ENCODE data around the gene TMEM80.
A peak's percentile ranks its signal among the peaks of the same experiment; 100 is the strongest.
"Not testable (repeated sequence)": the region's sequence is repeated elsewhere in the genome, so short reads cannot be mapped to it uniquely, and the experiment has no call there.

Gene TMEM80

DNA sequence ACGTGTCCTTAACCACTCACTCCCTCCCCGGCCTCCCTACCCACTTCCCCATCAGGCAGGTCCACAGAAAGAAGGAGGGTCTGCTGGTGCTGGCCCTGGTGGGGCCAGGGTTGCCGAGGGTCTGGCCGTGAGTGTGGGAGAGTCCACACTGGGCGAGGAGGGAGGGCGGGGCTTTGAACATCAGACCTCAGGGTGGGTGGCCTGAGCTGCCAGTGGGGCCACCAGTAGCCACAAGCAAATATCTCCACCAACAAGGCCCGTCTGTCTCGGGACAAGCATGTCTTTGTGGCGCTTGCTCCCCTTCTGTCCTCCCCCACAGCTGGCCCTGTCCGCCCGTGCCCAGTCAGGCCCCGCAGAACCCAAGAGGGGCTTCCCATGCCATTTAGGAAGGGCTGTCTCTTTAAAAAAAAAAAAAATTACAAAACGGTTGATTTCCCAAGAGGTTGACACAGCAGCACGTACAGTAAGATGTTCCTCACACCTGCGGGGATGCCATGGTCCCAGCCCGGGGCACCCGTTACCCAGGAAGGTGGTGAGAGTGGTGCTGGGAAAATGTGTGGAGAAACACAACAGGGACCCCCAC lies 34.0 kb downstream of the TMEM80 start:
- no peaks in the 10 kb centered on the region for H3K9me3 Mint-ChIP-seq
- H3K4me3 Mint-ChIP-seq: no peak overlapping the region
- no peaks in the 10 kb centered on the region for H3K36me3 Mint-ChIP-seq
- H3K27me3 Mint-ChIP-seq: peaks cover 11% of the 10 kb centered on the region
- no peak for ATAC-seq
- no peak overlapping the region for H3K27ac Mint-ChIP-seq
- peaks cover 6% of the 10 kb centered on the region for H3K4me1 Mint-ChIP-seq

DNA sequence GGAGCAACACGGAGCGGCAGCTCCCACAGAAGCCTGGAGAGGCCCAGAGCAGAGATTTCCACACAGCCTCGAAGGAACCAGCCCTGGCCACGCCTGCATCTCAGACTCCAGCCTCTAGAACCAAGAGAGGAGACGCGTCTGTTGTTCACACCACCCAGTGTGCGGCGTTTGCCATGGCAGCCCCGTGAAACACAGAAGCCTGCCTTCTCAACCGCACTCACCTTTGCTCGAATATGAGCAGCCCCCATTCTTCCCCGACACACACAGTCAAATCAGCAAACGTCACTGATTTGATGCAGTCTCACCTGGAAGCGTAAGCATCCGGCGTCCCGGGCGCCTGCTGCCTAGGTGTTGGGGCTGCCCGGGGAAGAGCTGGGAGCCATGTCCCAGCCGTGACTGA lies 37.5 kb downstream of the TMEM80 start:
- Mint-ChIP-seq H3K27me3 (peaks cover 21% of the 10 kb centered on the region), H3K4me1 (peaks cover 16% of the 10 kb centered on the region), H3K27ac (no peak overlapping the region), H3K36me3 (no peaks in the 10 kb centered on the region), H3K4me3 (no peak overlapping the region), H3K9me3 (no peaks in the 10 kb centered on the region)
- ATAC-seq: no peak

DNA sequence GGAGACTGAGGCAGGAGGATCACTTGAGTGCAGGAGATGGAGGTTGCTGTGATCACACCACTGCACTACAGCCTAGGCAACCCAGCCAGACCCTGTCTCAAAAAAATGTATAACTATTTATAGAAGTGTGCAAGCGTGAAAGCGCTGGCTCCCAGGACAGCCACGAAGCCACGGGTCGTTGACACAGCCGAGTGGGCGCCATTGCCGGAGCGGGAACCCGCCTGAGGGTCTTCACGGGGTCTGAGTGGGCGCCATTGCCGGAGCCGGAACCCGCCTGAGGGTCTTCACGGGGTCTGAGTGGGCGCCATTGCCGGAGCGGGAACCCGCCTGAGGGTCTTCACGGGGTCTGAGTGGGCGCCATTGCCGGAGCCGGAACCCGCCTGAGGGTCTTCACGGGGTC lies 38.9 kb downstream of the TMEM80 start:
- not testable (repeated sequence) for H3K9me3 Mint-ChIP-seq, ATAC-seq, H3K36me3 Mint-ChIP-seq, H3K4me3 Mint-ChIP-seq, H3K27ac Mint-ChIP-seq
- Mint-ChIP-seq H3K27me3 (peaks cover 28% of the 10 kb centered on the region), H3K4me1 (peaks cover 18% of the 10 kb centered on the region)

- H3K4me3 Mint-ChIP-seq: peak overlapping the region; percentile 9
Observed at GRCh38 chr11:737366-737765, 41.8 kb downstream of the TMEM80 start.

DNA sequence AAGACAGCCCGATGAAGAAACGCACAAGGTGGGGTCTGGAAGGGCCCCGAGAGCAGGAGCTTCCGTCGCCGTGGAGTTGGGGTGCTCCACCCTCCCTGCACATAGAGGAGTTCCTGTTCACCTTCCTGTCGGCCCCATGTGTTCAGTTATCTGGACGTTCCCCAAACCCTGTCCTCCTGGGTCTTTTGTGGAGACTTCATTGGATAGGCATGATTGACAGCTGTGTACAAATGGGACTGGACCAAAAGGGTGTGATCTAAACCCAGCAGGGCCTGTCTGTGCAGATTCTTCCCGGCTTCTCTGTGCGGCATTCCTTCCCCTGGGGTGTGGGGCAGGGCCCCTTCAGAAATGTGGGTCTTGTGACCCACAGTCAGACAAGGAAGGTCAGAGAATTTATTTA lies 42.3 kb downstream of the TMEM80 start:
- ATAC-seq, H3K36me3 Mint-ChIP-seq, H3K9me3 Mint-ChIP-seq, H3K27ac Mint-ChIP-seq: not testable (repeated sequence)
- peak overlapping the region; percentile 9 for H3K4me3 Mint-ChIP-seq
- peaks cover 21% of the 10 kb centered on the region for H3K27me3 Mint-ChIP-seq
- peaks cover 18% of the 10 kb centered on the region for H3K4me1 Mint-ChIP-seq

More at GRCh38 chr11:737366-737765, 41.8 kb downstream of the TMEM80 start:
- H3K9me3 Mint-ChIP-seq: no peaks in the 10 kb centered on the region
- ATAC-seq: no peak
- H3K4me1 Mint-ChIP-seq: peaks cover 18% of the 10 kb centered on the region
- no peaks in the 10 kb centered on the region for H3K36me3 Mint-ChIP-seq
- peaks cover 27% of the 10 kb centered on the region for H3K27me3 Mint-ChIP-seq
- no peak overlapping the region for H3K27ac Mint-ChIP-seq

DNA sequence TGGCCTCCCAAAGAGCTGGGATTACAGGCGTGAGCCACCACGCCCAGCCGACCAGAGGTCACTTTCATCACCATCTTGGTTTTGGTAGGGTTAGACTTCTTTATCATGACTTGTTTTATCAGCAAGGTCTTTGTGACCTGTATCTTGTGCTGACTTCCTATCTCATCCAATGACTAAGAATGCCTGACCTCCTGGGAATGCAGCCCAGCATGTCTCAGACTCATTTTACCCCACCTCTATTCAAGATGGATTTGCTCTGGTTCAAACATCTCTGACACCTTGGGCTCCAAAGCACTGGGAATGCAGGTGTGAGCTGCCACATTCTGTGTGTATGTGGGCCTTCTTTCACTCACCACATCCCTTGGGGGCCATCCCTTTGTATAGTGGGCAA lies 46.5 kb downstream of the TMEM80 start:
- H3K27me3 Mint-ChIP-seq: peaks cover 17% of the 10 kb centered on the region
- no peak for ATAC-seq
- H3K27ac Mint-ChIP-seq: no peak overlapping the region
- peaks cover 17% of the 10 kb centered on the region for H3K4me1 Mint-ChIP-seq
- H3K9me3 Mint-ChIP-seq: no peaks in the 10 kb centered on the region
- no peak overlapping the region for H3K4me3 Mint-ChIP-seq
- H3K36me3 Mint-ChIP-seq: no peaks in the 10 kb centered on the region

DNA sequence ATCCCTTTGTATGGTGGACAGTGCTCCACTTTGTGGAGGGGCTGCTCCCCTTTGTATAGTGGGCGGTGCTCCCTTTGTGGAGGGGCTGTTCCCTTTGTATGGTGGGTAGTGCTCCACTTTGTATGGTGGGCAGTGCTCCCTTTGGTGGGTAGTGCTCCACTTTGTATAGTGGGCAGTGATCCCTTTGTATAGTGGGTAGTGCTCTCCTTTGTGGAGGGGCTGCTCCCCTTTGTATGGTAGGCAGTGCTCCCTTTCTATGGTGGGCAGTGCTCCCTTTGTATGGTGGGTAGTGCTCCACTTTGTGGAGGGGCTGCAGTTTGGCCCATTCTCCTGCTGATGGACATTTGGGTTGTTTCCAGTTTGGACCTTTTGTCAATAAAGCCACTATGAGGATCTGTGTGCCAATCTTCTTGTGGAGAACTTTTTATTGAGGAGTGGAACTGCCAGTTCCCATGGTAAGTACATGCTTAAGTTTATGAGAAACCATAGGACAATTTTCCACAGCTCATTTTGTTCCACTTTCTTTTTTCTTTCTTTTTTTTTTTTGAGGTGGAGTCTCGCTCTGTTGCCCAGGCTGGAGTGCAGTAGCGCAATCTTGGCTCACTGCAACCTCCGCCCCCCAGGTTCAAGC lies 47.1 kb downstream of the TMEM80 start:
- Mint-ChIP-seq H3K27me3 (peaks cover 12% of the 10 kb centered on the region), H3K9me3 (no peaks in the 10 kb centered on the region), H3K4me1 (peaks cover 12% of the 10 kb centered on the region), H3K4me3 (no peak overlapping the region), H3K27ac (no peak overlapping the region), H3K36me3 (no peaks in the 10 kb centered on the region)
- no peak for ATAC-seq

DNA sequence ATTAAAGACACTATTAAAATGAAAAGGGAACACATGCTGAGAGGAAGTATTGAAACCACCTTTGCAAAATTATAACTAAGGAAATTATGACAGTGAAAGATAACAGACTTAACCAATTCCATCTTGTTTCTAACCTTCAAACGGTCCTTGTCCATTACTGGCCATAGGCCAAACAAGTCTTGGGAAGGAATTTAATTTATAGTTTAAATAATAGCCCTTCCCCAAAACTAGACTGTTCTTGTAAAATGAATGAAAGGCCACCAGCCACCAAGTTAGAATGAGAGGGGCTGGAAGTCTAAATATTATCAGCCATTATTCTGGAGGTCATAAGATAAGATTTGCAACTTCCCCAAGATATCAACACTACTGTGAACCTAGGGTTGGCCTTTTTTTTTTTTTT lies 49.8 kb downstream of the TMEM80 start:
- H3K4me1 Mint-ChIP-seq: peaks cover 25% of the 10 kb centered on the region

DNA sequence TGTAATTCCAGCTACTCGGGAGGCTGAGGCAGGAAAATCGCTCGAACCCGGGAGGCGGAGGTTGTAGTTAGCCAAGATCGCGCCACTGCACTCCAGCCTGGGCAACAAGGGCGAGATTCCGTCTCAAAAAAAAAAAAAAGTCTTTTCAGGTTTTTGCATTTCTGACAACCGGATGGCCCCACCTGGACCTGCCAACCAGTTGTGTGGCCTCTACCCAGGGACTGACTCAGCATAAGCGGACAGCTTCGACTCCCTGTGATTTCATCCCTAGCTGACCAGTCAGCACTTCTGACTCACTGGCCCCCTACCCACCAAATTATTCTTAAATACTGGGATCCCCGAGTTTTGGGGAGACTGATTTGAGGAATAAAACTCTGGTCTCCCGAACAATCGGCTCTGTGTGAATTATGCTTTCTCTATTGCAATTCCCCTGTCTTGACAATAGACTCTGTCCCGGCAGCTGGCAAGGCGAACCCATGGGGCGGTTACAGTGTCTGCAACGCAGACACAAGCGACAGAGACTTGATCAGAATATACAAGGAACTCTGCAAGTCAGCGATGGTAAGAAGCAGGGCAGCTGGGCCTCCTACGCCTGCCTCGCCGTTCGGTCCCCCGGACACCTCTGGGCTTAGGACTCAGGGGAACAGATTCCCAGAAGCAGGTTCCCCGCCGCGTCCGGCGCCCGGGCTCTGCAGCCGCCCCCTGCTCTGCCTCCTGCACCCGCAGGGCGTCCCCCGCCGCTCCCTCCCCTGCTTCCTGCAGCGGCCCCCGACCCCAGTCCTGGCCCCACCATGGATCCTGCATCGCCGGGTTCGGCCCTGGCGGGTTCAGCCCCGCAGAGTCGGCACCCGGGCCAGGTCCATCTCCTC lies 50.9 kb downstream of the TMEM80 start:
- Mint-ChIP-seq H3K4me1 (peaks cover 25% of the 10 kb centered on the region), H3K27ac (peak overlapping the region; percentile 86), H3K9me3 (no peaks in the 10 kb centered on the region), H3K4me3 (peak overlapping the region; percentile 92), H3K36me3 (no peaks in the 10 kb centered on the region), H3K27me3 (no peaks in the 10 kb centered on the region)
- ATAC-seq: peak; percentile 46

More for the DNA sequence above, 49.8 kb downstream of the TMEM80 start:
- H3K9me3 Mint-ChIP-seq: no peaks in the 10 kb centered on the region
- no peaks in the 10 kb centered on the region for H3K27me3 Mint-ChIP-seq
- no peaks in the 10 kb centered on the region for H3K36me3 Mint-ChIP-seq
- no peak overlapping the region for H3K27ac Mint-ChIP-seq
- no peak overlapping the region for H3K4me3 Mint-ChIP-seq
- ATAC-seq: no peak

DNA sequence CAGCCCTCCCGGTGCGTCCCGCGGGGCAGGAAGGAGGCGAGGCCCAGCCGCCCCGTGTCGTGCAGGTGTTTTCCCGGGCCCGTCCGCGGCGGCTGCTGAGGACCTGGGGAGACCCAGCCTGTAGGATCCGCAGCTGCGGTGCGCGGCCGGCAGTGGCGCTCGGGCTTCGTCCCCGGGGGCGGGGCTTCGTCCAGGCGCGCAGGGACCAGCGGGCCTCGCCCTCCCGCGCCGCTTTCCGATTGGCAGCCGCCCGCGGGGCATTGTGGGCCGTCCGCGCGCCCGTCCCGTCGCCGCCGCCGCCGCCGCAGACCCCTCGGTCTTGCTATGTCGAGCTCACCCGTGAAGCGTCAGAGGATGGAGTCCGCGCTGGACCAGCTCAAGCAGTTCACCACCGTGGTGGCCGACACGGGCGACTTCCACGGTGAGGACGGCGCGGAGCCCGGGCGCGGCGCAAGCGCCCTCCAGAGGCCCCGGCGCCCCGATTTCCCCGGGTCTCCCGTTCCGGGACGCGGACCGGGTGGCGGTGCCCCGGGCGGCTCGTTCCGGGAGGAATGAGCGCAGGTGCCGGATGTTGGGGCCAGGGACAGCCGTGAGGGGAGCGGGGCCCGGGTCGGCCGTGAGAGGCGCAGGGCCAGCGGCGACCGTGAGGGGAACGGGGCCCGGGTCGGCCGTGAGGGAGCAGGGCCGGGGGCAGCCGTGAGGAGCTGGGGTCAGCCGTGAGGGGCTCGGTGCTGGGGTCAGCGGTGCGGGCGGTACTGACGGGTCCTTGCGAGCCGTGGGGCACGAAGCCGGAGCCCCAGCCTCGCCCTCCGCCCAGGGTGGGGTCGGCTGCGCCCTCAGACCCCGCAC lies 51.8 kb downstream of the TMEM80 start, which contains the start of gene TALDO1:
Gene TALDO1 (plus strand): TSS at position 307 of the 849 bp plus-strand sequence. CDS start 18 bp downstream, at position 325.
- H3K9me3 Mint-ChIP-seq: no peaks in the 10 kb centered on the region
- ATAC-seq: peak; percentile 96
- peaks cover 25% of the 10 kb centered on the region for H3K4me1 Mint-ChIP-seq
- no peaks in the 10 kb centered on the region for H3K27me3 Mint-ChIP-seq
- H3K27ac Mint-ChIP-seq: peak within 1 kb of the TSS; percentile 86
- H3K4me3 Mint-ChIP-seq: peak within 1 kb of the TSS; percentile 92
- no peaks in the 10 kb centered on the region for H3K36me3 Mint-ChIP-seq

- Mint-ChIP-seq H3K4me1 (peaks cover 25% of the 10 kb centered on the region), H3K27ac (peak overlapping the region; percentile 86), H3K27me3 (no peaks in the 10 kb centered on the region), H3K36me3 (no peaks in the 10 kb centered on the region), H3K4me3 (peak overlapping the region; percentile 92), H3K9me3 (no peaks in the 10 kb centered on the region)
- peak; percentile 29 for ATAC-seq
Observed at GRCh38 chr11:748007-748359, 52.4 kb downstream of the TMEM80 start.

DNA sequence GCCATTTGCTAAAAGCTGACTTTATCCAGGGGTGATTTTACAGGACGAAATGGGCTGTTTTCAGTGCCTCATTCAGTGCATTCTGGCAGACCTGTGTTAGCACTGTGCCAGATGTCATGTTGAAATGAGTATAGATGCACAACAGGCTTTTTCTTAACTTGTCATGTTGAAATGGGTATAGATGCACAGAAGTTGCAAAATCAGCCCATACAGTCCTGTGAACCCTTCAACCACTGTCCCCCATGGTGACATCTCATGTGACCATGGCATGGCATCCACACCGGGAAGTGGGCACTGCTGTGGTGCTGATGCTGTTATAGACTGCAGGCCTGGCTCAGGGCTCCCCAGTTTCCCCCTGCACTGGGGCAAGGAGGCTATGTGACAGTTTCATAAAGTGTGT lies 54.1 kb downstream of the TMEM80 start:
- peak overlapping the region; percentile 46 for H3K4me3 Mint-ChIP-seq
- H3K4me1 Mint-ChIP-seq: peaks cover 25% of the 10 kb centered on the region
- no peaks in the 10 kb centered on the region for H3K36me3 Mint-ChIP-seq
- no peak for ATAC-seq
- H3K27me3 Mint-ChIP-seq: no peaks in the 10 kb centered on the region
- H3K9me3 Mint-ChIP-seq: no peaks in the 10 kb centered on the region
- H3K27ac Mint-ChIP-seq: no peak overlapping the region
